HEK293 (cell line): ENCODE results near the gene FANCC.

Experiments
- HOXD13 ChIP-seq: sonication (generic); formaldehyde crosslinking; IDR thresholded peaks from 2 replicates; pipeline ENCODE4 v1.8.0; 2022; ENCODE audit warnings: missing genetic modification reagents, borderline replicate concordance
- TF ChIP-seq, protein P1 (sequence below): fragments of 450-650 bp; formaldehyde crosslinking; IDR thresholded peaks from 2 replicates; pipeline ENCODE4 v1.5.1; 2016; ENCODE audit warnings: missing biosample characterization, missing genetic modification characterization

DNA sequence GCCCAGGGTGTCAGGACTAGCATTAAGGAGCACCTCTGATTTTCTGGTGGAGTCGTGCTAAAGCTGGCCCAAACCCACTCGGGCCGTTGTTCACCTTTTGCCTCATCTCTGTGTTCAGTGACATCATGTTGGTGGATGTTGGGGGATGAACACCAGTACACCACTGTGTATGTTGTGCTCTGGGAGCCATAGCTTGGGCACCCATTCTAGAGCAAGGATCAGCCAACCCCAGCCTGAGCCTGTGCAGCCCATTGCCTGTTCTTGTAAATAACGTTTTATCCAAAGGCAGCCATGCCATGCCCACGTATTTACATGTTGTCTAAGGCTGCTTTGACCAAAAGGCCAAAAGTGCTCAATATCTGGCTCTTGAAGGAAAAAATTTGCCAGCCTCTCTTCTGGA, 245.6 kb downstream of the FANCC start:
- no peak for TF ChIP-seq HOXD13
- TF ChIP-seq, protein P1, sequence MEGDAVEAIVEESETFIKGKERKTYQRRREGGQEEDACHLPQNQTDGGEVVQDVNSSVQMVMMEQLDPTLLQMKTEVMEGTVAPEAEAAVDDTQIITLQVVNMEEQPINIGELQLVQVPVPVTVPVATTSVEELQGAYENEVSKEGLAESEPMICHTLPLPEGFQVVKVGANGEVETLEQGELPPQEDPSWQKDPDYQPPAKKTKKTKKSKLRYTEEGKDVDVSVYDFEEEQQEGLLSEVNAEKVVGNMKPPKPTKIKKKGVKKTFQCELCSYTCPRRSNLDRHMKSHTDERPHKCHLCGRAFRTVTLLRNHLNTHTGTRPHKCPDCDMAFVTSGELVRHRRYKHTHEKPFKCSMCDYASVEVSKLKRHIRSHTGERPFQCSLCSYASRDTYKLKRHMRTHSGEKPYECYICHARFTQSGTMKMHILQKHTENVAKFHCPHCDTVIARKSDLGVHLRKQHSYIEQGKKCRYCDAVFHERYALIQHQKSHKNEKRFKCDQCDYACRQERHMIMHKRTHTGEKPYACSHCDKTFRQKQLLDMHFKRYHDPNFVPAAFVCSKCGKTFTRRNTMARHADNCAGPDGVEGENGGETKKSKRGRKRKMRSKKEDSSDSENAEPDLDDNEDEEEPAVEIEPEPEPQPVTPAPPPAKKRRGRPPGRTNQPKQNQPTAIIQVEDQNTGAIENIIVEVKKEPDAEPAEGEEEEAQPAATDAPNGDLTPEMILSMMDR, result no peak
